Left ventricle myocardium inferior (tissue), 1 donor: ENCODE data around the gene PSRC1. TPM values are rescaled to one million over a fixed set of nuclear protein-coding genes. Genes with fewer than 3 reads are reported as not detected.

Source experiments
- DNase-seq: peaks from one replicate; pipeline ENCODE4 v3.0.0-alpha.2; 2020
- H3K27ac ChIP-seq: fragments of 200-600 bp; replicated peaks from 2 replicates; pipeline ENCODE4 v1.8.0; 2021
- H3K27me3 ChIP-seq: fragments of 200-600 bp; 2 replicates; pipeline ENCODE4 v1.8.0; 2021; ENCODE audit warnings: low read depth
- H3K36me3 ChIP-seq: fragments of 200-600 bp; 2 replicates; pipeline ENCODE4 v1.8.0; 2021
- H3K4me1 ChIP-seq: fragments of 200-600 bp; 2 replicates; pipeline ENCODE4 v1.8.0; 2021
- H3K4me3 ChIP-seq: fragments of 200-600 bp; 2 replicates; pipeline ENCODE4 v1.8.0; 2021; ENCODE audit warnings: mild to moderate bottlenecking, moderate library complexity
- H3K9me3 ChIP-seq: fragments of 200-600 bp; replicated peaks from 2 replicates; pipeline ENCODE4 v1.8.0; 2021
- CTCF ChIP-seq: fragments of 200-600 bp; IDR thresholded peaks from 2 replicates; pipeline ENCODE4 v1.8.0; 2021; ENCODE audit warnings: antibody characterized with exemption, mild to moderate bottlenecking, borderline replicate concordance
- intact Hi-C: fragments of 100-400 bp; cut with micrococcal nuclease; formaldehyde crosslinking; loops from one replicate; pipeline ENCODE4 v1.11.0; 2022
- total RNA-seq: library from RNA; stranded (reverse); fragmentation: NEBNext Ultra II Directional; extraction: Animal tissue kit (Norgen Biotek cat#: 25700); gene quantifications from one replicate; pipeline ENCODE4 v1.2.1, GENCODE V29; 2021
- donor health status: DM: no; HTN: yes; CAD: no; lungs with severe emphysema.

The PSRC1 gene
- total RNA-seq, 1 donor from 2014 or later: 0.80 TPM

GRCh38 chr1:109250454-109251276, 32.3 kb downstream of the PSRC1 start:
- H3K4me3 ChIP-seq: peak overlapping the region; percentile 73
- H3K9me3 ChIP-seq: no peaks in the 10 kb centered on the region
- intact Hi-C loops: no loop called here
- no peak overlapping the region for H3K27ac ChIP-seq
- no peak for DNase-seq
- peaks cover 38% of the 10 kb centered on the region for H3K4me1 ChIP-seq
- TF ChIP-seq CTCF: no peak
- H3K36me3 ChIP-seq: no peaks in the 10 kb centered on the region
- H3K27me3 ChIP-seq: peaks cover 42% of the 10 kb centered on the region

- no peak for DNase-seq
- H3K4me1 ChIP-seq: peaks cover 32% of the 10 kb centered on the region
Measured at GRCh38 chr1:109249654-109250401, 33.1 kb downstream of the PSRC1 start.

GRCh38 chr1:109248797-109249629, 33.9 kb downstream of the PSRC1 start, which contains the start of gene CELSR2:
Gene CELSR2, plus strand, starts transcription at chr1:109249539. Its CDS starts 541 bp downstream, at chr1:109250080.
- H3K27ac ChIP-seq: peak within 1 kb of the TSS; percentile 19

More at GRCh38 chr1:109249654-109250401, 33.1 kb downstream of the PSRC1 start:
- peak overlapping the region; percentile 73 for H3K4me3 ChIP-seq
- peaks cover 42% of the 10 kb centered on the region for H3K27me3 ChIP-seq
- no peak for TF ChIP-seq CTCF
- peak overlapping the region; percentile 19 for H3K27ac ChIP-seq
- H3K9me3 ChIP-seq: no peaks in the 10 kb centered on the region
- H3K36me3 ChIP-seq: no peaks in the 10 kb centered on the region
- intact Hi-C loops: no loop called here

GRCh38 chr1:109248444-109248796, 34.5 kb downstream of the PSRC1 start:
- peaks cover 18% of the 10 kb centered on the region for H3K4me1 ChIP-seq
- intact Hi-C loops: no loop called here
- no peak overlapping the region for H3K4me3 ChIP-seq
- no peaks in the 10 kb centered on the region for H3K9me3 ChIP-seq
- H3K27ac ChIP-seq: no peak overlapping the region
- no peaks in the 10 kb centered on the region for H3K36me3 ChIP-seq
- H3K27me3 ChIP-seq: peaks cover 42% of the 10 kb centered on the region
- no peak for DNase-seq
- no peak for TF ChIP-seq CTCF

More at GRCh38 chr1:109248797-109249629, 33.9 kb downstream of the PSRC1 start, which contains the start of gene CELSR2:
- DNase-seq: peak; percentile 59
- peak within 1 kb of the TSS; percentile 73 for H3K4me3 ChIP-seq
- intact Hi-C loops: no loop called here
- peaks cover 23% of the 10 kb centered on the region for H3K4me1 ChIP-seq
- H3K9me3 ChIP-seq: no peaks in the 10 kb centered on the region
- H3K36me3 ChIP-seq: no peaks in the 10 kb centered on the region
- H3K27me3 ChIP-seq: peaks cover 42% of the 10 kb centered on the region
- no peak for TF ChIP-seq CTCF
